ENCODE results near the gene IGF2BP1. TPM values are rescaled to one million over a fixed set of nuclear protein-coding genes. Genes with fewer than 3 reads are reported as not detected.
"Not testable (repeated sequence)": the region's sequence is repeated elsewhere in the genome, so short reads cannot be mapped to it uniquely, and the experiment has no call there.

The IGF2BP1 gene
- total RNA-seq, 1 experiment from 2014 or later: 8.6 TPM

- in situ Hi-C loops (cut with HindIII; ENCODE audit: low pct_unique_long_range_greater_than_20kb, low sequenced_read_pairs): no loop called here
- peak; percentile 64 for DNase-seq (ENCODE audit: low read depth, low spot score)
These were observed 38.5 kb downstream of the IGF2BP1 start for GRCh38 chr17:49035470-49036269.

- in situ Hi-C loops (cut with HindIII; ENCODE audit: low pct_unique_long_range_greater_than_20kb, low sequenced_read_pairs): no loop called here
These were observed 39.1 kb downstream of the IGF2BP1 start for GRCh38 chr17:49036270-49036626.

GRCh38 chr17:49038138-49038537, 41.0 kb downstream of the IGF2BP1 start:
- no peak for DNase-seq (ENCODE audit: low read depth, low spot score)
- in situ Hi-C loops (cut with HindIII; ENCODE audit: low pct_unique_long_range_greater_than_20kb, low sequenced_read_pairs): no loop called here

More at GRCh38 chr17:49036270-49036626, 39.1 kb downstream of the IGF2BP1 start:
- no peak for DNase-seq (ENCODE audit: low read depth, low spot score)

- in situ Hi-C loops (cut with HindIII; ENCODE audit: low pct_unique_long_range_greater_than_20kb, low sequenced_read_pairs): no loop called here
These were observed 41.4 kb downstream of the IGF2BP1 start for GRCh38 chr17:49038544-49038943.

GRCh38 chr17:49039518-49039917, 42.3 kb downstream of the IGF2BP1 start:
- DNase-seq (ENCODE audit: low read depth, low spot score); in situ Hi-C loops (cut with HindIII; ENCODE audit: low pct_unique_long_range_greater_than_20kb, low sequenced_read_pairs): not testable (repeated sequence)

More at GRCh38 chr17:49038544-49038943, 41.4 kb downstream of the IGF2BP1 start:
- no peak for DNase-seq (ENCODE audit: low read depth, low spot score)

- in situ Hi-C loops (cut with HindIII; ENCODE audit: low pct_unique_long_range_greater_than_20kb, low sequenced_read_pairs): no loop called here
These were observed 44.3 kb downstream of the IGF2BP1 start for GRCh38 chr17:49041527-49041926.

GRCh38 chr17:49045376-49045775, 48.2 kb downstream of the IGF2BP1 start:
- in situ Hi-C loops (cut with HindIII; ENCODE audit: low pct_unique_long_range_greater_than_20kb, low sequenced_read_pairs): no loop called here
- no peak for DNase-seq (ENCODE audit: low read depth, low spot score)

More at GRCh38 chr17:49041527-49041926, 44.3 kb downstream of the IGF2BP1 start:
- DNase-seq (ENCODE audit: low read depth, low spot score): no peak

- no peak for DNase-seq (ENCODE audit: low read depth, low spot score)
- in situ Hi-C loops (cut with HindIII; ENCODE audit: low pct_unique_long_range_greater_than_20kb, low sequenced_read_pairs): no loop called here
These were observed 49.7 kb downstream of the IGF2BP1 start for GRCh38 chr17:49046912-49047311.

- in situ Hi-C loops (cut with HindIII; ENCODE audit: low pct_unique_long_range_greater_than_20kb, low sequenced_read_pairs): no loop called here
- no peak for DNase-seq (ENCODE audit: low read depth, low spot score)
These were observed 52.1 kb downstream of the IGF2BP1 start for GRCh38 chr17:49049265-49049664.

- in situ Hi-C loops (cut with HindIII; ENCODE audit: low pct_unique_long_range_greater_than_20kb, low sequenced_read_pairs): no loop called here
- no peak for DNase-seq (ENCODE audit: low read depth, low spot score)
These were observed 53.4 kb downstream of the IGF2BP1 start for GRCh38 chr17:49050611-49051010.

GRCh38 chr17:49051269-49051668, 54.1 kb downstream of the IGF2BP1 start:
- DNase-seq (ENCODE audit: low read depth, low spot score): no peak
- in situ Hi-C loops (cut with HindIII; ENCODE audit: low pct_unique_long_range_greater_than_20kb, low sequenced_read_pairs): no loop called here

- no peak for DNase-seq (ENCODE audit: low read depth, low spot score)
- in situ Hi-C loops (cut with HindIII; ENCODE audit: low pct_unique_long_range_greater_than_20kb, low sequenced_read_pairs): no loop called here
These were observed 56.1 kb downstream of the IGF2BP1 start for GRCh38 chr17:49053171-49053829.

- no peak for DNase-seq (ENCODE audit: low read depth, low spot score)
- in situ Hi-C loops (cut with HindIII; ENCODE audit: low pct_unique_long_range_greater_than_20kb, low sequenced_read_pairs): no loop called here
These were observed 57.3 kb downstream of the IGF2BP1 start for GRCh38 chr17:49054342-49055092.

GRCh38 chr17:49055181-49055927, 58.2 kb downstream of the IGF2BP1 start:
- DNase-seq (ENCODE audit: low read depth, low spot score): no peak
- in situ Hi-C loops (cut with HindIII; ENCODE audit: low pct_unique_long_range_greater_than_20kb, low sequenced_read_pairs): no loop called here

GRCh38 chr17:49061524-49061943, 64.3 kb downstream of the IGF2BP1 start:
- DNase-seq (ENCODE audit: low read depth, low spot score): no peak
- in situ Hi-C loops (cut with HindIII; ENCODE audit: low pct_unique_long_range_greater_than_20kb, low sequenced_read_pairs): no loop called here

- in situ Hi-C loops (cut with HindIII; ENCODE audit: low pct_unique_long_range_greater_than_20kb, low sequenced_read_pairs): no loop called here
- no peak for DNase-seq (ENCODE audit: low read depth, low spot score)
These were observed 66.5 kb downstream of the IGF2BP1 start for GRCh38 chr17:49063652-49064051.

- in situ Hi-C loops (cut with HindIII; ENCODE audit: low pct_unique_long_range_greater_than_20kb, low sequenced_read_pairs): no loop called here
- no peak for DNase-seq (ENCODE audit: low read depth, low spot score)
These were observed 70.0 kb downstream of the IGF2BP1 start for GRCh38 chr17:49067163-49067562.
